Loucy (cell line): ENCODE measurements around the gene ROBO2.

ENCODE experiments used
- H2AFZ ChIP-seq: fragments of 200-600 bp; sonication (generic); 2 replicates; pipeline ENCODE4 v1.6.0; 2016; ENCODE audit warnings: antibody characterized with exemption, mild to moderate bottlenecking, low read length, moderate library complexity
- H3F3A ChIP-seq: fragments of 200-600 bp; 2 replicates; pipeline ENCODE4 v1.6.0; 2016; ENCODE audit warnings: antibody characterized with exemption, low read depth, mild to moderate bottlenecking
- H3K27me3 ChIP-seq: fragments of 200-600 bp; sonication (generic); 2 replicates; pipeline ENCODE4 v1.6.1; 2014; ENCODE audit warnings: low read length, mild to moderate bottlenecking; ENCODE audit not compliant: insufficient read depth, poor library complexity, severe bottlenecking
- H3K36me3 ChIP-seq: fragments of 200-600 bp; sonication (generic); 2 replicates; pipeline ENCODE4 v1.6.1; 2016; ENCODE audit warnings: low read length; ENCODE audit not compliant: insufficient read depth
- H3K4me1 ChIP-seq: fragments of 200-600 bp; sonication (generic); 2 replicates; pipeline ENCODE4 v1.5.1; 2014; ENCODE audit warnings: low read length, mild to moderate bottlenecking; ENCODE audit not compliant: insufficient read depth, poor library complexity, severe bottlenecking
- H3K4me2 ChIP-seq: fragments of 200-600 bp; sonication (generic); 2 replicates; pipeline ENCODE4 v1.6.0; 2014; ENCODE audit warnings: antibody characterized with exemption, low read length, low read depth, mild to moderate bottlenecking; ENCODE audit not compliant: poor library complexity, severe bottlenecking
- H3K4me3 ChIP-seq: fragments of 200-600 bp; sonication (generic); 2 replicates; pipeline ENCODE4 v1.5.1; 2014; ENCODE audit warnings: low read length, mild to moderate bottlenecking, mixed read lengths; ENCODE audit not compliant: poor library complexity, severe bottlenecking
- H3K79me2 ChIP-seq: fragments of 200-600 bp; sonication (generic); 2 replicates; pipeline ENCODE4 v1.6.1; 2014; ENCODE audit warnings: low read length; ENCODE audit not compliant: insufficient read depth
- H3K9ac ChIP-seq: fragments of 200-600 bp; sonication (generic); 2 replicates; pipeline ENCODE4 v1.6.0; 2014; ENCODE audit warnings: mild to moderate bottlenecking, low read depth, low read length, moderate library complexity; ENCODE audit not compliant: poor library complexity, severe bottlenecking
- H3K9me2 ChIP-seq: fragments of 200-600 bp; sonication (generic); replicated peaks from 2 replicates; pipeline ENCODE4 v1.6.1; 2016; ENCODE audit warnings: low read depth, low read length, mixed read lengths
- H3K9me3 ChIP-seq: fragments of 200-600 bp; sonication (generic); 2 replicates; pipeline ENCODE4 v1.6.1; 2014; ENCODE audit warnings: mild to moderate bottlenecking, antibody characterized with exemption, low read length, low read depth; ENCODE audit not compliant: insufficient read depth
- H4K20me1 ChIP-seq: fragments of 200-600 bp; sonication (generic); 2 replicates; pipeline ENCODE4 v1.6.0; 2014; ENCODE audit warnings: antibody characterized with exemption, low read length, mild to moderate bottlenecking; ENCODE audit not compliant: insufficient read depth, poor library complexity, severe bottlenecking
- CTCF ChIP-seq: fragments of 200-600 bp; sonication (generic); conservative IDR thresholded peaks from 2 replicates; pipeline ENCODE4 v1.5.1; 2014; ENCODE audit warnings: mild to moderate bottlenecking, antibody characterized with exemption, low read length
- EZH2phosphoT487 ChIP-seq: fragments of 200-600 bp; IDR thresholded peaks from 2 replicates; pipeline ENCODE4 v1.6.1; 2018; ENCODE audit warnings: antibody characterized with exemption, mild to moderate bottlenecking, moderate library complexity, borderline replicate concordance

The ROBO2 gene

DNA sequence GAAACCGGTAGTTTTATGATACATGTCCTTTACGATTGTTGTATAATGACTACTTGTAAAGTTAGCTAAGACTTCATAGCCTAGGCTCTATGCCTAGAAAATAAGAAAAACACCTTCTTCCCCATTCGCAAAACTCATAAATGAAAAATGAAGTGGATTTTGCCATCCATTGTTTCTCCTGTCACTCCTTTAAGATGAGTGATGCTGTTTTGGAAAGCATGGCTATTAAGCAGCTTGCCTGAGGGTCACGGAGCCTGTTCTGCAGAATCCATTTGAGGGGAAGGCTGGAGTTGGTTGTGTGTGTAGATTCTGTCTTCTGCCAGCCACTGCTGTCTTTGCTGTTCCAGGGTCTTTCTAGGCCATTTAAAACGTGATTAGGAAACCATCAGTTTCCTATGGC lies 31.5 kb downstream of the ROBO2 start:
- H2AFZ ChIP-seq = no peak overlapping the region

DNA sequence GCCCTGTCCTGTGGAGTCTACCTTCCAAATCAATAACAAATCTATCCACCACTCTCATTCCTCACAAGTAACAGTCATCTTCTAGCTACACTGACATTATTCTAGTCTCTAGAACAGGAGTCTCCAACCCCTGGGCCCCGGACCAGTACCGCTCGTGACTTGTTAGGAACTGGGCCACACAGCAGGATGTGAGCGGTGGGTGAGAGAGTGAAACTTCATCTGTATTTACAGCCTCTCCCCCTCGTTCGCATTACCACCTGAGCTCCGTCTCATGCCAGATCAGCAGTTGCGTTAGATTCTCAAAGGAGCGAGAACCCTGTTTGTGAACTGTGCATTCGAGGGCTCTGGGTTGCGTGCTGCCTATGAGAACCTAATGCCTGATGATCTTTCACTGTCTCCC lies 31.9 kb downstream of the ROBO2 start:
- Histone ChIP-seq H3K9me3 (no peaks in the 10 kb centered on the region), H3K27me3 (no peaks in the 10 kb centered on the region), H3K79me2 (no peaks in the 10 kb centered on the region), H3K4me1 (no peaks in the 10 kb centered on the region), H3K4me2 (no peak overlapping the region), H3K9me2 (no peaks in the 10 kb centered on the region), H3K4me3 (no peak overlapping the region), H3K36me3 (no peaks in the 10 kb centered on the region), H3F3A (no peaks in the 10 kb centered on the region), H2AFZ (no peak overlapping the region), H4K20me1 (no peaks in the 10 kb centered on the region), H3K9ac (no peak overlapping the region)
- TF ChIP-seq CTCF = no peak
- TF ChIP-seq EZH2phosphoT487 = no peak

More for the DNA sequence above, 31.5 kb downstream of the ROBO2 start:
- no peaks in the 10 kb centered on the region for H3K36me3 ChIP-seq
- no peak overlapping the region for H3K9ac ChIP-seq
- no peaks in the 10 kb centered on the region for H3K9me3 ChIP-seq
- no peaks in the 10 kb centered on the region for H3K4me1 ChIP-seq
- no peak overlapping the region for H3K4me2 ChIP-seq
- TF ChIP-seq CTCF = no peak
- no peaks in the 10 kb centered on the region for H4K20me1 ChIP-seq
- H3K4me3 ChIP-seq = no peak overlapping the region
- H3K79me2 ChIP-seq = no peaks in the 10 kb centered on the region
- no peaks in the 10 kb centered on the region for H3K9me2 ChIP-seq
- H3F3A ChIP-seq = no peaks in the 10 kb centered on the region
- H3K27me3 ChIP-seq = no peaks in the 10 kb centered on the region

DNA sequence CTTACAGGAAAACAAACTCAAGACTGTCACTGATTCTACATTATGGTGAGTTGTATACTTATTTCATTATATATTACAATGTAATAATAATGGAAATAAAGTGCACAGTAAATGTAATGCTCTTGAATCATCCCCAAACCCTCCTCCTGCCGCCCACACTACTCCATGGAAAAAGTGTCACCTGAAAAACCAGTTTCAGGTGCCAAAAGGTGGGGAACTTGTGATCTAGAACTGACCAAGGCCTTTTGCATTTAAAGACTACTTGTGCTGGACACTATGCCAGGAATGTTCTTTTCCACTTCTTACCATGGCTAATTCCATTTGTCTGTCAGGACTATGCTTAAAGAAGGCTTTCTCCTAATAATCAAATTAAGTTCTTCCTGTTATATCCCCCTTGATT lies 32.3 kb downstream of the ROBO2 start:
- Histone ChIP-seq H3K4me1 (no peaks in the 10 kb centered on the region), H2AFZ (no peak overlapping the region), H3K4me2 (no peak overlapping the region), H3F3A (no peaks in the 10 kb centered on the region), H3K27me3 (no peaks in the 10 kb centered on the region), H3K9ac (no peak overlapping the region), H3K9me2 (no peaks in the 10 kb centered on the region), H4K20me1 (no peaks in the 10 kb centered on the region), H3K36me3 (no peaks in the 10 kb centered on the region), H3K4me3 (no peak overlapping the region), H3K79me2 (no peaks in the 10 kb centered on the region), H3K9me3 (no peaks in the 10 kb centered on the region)
- TF ChIP-seq EZH2phosphoT487 = no peak
- no peak for TF ChIP-seq CTCF
